HG02973 (cell line): Measurements from ENCODE around the gene STXBP6.

Experiments used
- ATAC-seq: cut with Tn5 transposase; IDR thresholded peaks from one replicate; pipeline ENCODE4 v1.9.1; 2021; ENCODE audit warnings: moderate library complexity; ENCODE audit not compliant: unreplicated experiment

Gene STXBP6

DNA sequence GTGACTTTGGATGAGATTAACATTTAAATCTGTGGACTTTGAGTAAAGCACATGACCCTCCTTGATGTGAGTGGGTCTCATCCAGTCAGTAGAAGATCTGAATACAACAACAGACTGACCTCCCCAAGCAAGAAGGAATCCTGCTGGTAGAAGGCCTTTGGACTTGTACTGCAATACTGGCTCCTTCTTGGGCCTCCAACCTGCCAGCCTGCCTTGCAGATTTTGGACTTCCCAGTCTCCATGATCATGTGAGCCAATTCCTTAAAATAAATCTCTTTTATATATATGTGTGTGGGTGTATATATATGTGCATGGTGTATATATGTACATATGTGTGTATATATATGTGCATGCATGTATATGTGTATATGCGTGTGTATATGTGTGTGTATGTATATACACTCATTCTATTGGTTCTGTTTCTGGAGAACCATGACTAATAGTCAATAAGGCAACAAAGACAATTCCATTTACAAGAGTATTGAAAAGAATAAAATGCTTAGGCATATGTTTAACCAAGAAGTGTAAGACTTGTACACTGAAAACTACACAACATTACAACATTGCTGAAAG, 183.8 kb downstream of the STXBP6 start:
- ATAC-seq = no peak

- ATAC-seq = no peak
These were observed 185.8 kb downstream of the STXBP6 start for GRCh38 chr14:24863968-24864684.

DNA sequence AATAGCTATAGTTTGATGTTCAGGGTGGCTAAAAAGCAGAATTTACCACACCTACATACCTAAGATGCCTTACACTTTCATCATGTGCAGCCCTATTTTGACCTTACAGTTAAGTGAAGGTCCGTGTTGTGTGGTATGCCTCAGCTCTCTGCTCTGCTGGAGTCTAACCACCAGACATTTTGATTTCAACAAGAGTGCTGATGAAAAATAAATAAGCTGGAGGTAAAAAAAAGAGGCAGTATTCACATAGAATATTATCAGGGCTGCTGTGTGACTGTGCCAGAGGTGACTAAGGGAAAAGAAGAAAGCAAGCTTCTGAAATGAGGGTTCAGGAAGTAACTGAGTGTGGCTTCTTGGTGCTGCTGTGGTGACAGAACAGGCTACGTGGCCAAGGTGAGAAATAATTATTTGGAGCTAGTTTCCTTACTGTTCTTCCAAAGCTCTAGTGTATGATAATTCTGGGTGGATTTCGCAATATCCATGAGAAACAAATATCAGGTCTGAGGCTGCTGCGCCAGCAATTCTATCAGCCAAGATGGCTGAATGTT, 188.8 kb downstream of the STXBP6 start:
- no peak for ATAC-seq

GRCh38 chr14:24859559-24859958, 190.4 kb downstream of the STXBP6 start:
- no peak for ATAC-seq

DNA sequence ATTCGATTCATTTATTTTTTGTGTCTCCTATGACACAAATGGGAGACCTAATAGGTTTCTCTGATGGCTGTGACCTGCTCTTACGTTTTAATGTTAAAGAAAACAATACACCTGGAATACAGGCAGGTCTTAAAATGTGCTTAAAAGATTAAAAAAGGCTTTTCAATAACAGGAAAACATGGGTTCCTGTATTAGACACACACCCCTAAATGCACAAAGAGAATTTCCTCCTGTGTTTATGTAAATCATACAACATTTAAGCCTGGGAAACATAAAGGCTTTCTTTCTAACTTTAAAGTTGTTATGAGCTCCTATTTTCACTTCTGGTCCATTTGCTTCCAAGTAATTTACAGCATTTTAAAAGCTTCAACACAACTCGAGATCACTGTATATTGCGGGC, 191.3 kb downstream of the STXBP6 start:
- no peak for ATAC-seq

- no peak for ATAC-seq
These were observed 191.9 kb downstream of the STXBP6 start for GRCh38 chr14:24858052-24858451.

GRCh38 chr14:24857277-24857676, 192.7 kb downstream of the STXBP6 start:
- no peak for ATAC-seq

- ATAC-seq = no peak
These were observed 196.5 kb downstream of the STXBP6 start for GRCh38 chr14:24853446-24853845.

- ATAC-seq = no peak
These were observed 197.5 kb downstream of the STXBP6 start for GRCh38 chr14:24852312-24853060.

DNA sequence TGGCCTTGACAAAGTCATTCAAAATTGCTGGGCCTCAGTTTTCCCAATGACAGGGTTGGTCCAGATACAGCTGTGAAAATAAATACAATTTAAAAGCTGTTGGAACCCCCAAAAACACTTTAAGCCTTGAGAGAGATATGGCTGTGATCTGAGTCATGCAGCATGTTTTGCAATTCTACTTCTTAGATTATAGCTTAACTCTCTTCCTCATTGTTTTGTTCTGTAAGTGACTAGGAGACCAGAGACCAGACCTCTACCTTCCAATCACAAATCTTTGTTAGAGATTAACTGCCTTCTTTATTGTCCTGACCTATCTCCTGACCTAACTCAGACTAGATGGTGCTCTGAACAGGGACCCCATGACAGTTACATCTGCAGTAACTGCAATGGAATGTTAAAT, 198.1 kb downstream of the STXBP6 start:
- no peak for ATAC-seq

DNA sequence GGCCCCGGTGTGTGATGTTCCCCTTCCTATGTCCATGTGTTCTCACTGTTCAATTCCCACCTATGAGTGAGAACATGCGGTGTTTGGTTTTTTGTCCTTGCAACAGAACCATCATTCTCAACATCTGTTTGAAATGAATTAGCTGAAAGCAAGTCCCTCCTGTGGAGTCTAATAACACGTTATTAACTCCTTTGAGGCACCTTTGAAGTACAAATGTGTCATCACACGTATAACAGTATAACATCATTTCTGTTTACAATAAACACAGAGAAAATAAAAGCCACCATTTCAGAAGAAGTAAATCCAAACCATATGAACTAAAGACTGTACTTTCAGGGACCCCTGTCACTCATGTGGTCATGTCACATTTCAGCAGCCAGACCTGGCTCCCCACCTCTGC, 198.5 kb downstream of the STXBP6 start:
- ATAC-seq = no peak

- no peak for ATAC-seq
These were observed 199.9 kb downstream of the STXBP6 start for GRCh38 chr14:24850072-24850471.

GRCh38 chr14:24849471-24849870, 200.5 kb downstream of the STXBP6 start:
- no peak for ATAC-seq

DNA sequence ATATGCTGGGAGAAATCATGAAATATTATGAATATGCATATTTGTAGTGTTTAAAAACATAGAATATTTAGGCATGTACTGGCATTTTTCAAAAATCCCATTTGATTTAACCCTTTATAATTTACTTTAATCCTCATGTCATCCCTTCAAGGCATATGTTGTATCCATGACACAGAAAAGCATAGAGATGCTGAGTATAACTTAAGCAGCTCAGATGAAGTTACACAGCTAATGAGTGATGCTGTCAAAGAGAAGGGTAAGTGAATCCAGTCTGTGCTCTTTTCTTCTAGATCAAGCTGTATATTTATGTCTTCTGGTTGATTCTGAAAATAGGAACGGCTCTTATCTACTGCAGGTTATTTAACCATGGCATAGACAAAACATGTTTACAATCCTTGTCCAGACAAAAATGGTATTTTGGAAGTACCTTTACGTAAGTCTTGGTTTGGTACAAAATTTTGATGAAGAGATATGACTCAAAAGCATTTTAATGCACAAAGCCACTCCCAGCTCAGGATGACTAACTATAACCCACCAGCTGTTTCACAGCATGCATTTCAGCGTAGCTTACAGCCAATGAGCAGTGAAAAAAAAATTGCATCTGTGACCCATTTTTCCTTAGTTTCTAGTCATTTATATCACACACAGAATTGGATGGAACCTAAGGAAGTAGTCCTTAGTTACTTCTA, 201.7 kb downstream of the STXBP6 start:
- no peak for ATAC-seq

GRCh38 chr14:24847568-24848095, 202.3 kb downstream of the STXBP6 start:
- no peak for ATAC-seq

GRCh38 chr14:24846261-24846660, 203.7 kb downstream of the STXBP6 start:
- no peak for ATAC-seq

DNA sequence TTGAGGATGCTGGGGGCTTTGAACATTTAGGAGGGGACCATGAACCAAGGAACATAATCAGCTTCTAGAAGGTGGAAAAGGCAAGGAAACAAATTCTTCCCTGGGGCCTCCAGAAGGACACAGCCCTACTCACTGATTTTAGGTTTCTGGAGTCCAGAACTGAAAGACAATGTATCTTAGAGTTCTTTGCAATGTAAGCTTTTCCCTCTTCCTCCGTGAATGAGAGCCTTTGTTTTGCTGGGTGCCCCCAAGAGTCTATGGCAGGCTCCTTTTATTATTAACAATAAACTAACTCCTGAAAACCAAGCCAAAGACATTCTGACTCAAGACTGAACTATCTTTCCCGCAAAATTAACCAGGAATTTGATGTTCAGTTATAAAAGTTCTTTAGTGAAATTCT, 204.1 kb downstream of the STXBP6 start:
- ATAC-seq = no peak

DNA sequence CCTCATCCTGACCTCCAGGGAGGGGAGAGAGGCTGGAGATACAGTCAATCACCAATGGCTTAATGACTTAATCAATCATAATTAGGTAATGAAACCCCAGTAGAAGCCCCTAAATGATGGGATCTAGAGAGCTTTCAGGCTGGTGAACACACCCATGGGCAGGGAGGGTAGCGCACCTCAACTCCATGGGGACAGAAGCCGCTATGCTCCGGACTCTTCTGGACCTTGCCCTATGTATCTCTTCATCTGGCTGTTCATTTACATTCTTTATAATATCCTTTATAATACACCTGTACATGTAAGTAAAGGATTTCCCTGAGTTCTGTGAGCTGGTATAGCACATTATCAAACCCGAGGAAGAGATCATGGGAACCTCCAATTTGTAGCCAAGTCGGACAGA, 205.9 kb downstream of the STXBP6 start:
- ATAC-seq = no peak

DNA sequence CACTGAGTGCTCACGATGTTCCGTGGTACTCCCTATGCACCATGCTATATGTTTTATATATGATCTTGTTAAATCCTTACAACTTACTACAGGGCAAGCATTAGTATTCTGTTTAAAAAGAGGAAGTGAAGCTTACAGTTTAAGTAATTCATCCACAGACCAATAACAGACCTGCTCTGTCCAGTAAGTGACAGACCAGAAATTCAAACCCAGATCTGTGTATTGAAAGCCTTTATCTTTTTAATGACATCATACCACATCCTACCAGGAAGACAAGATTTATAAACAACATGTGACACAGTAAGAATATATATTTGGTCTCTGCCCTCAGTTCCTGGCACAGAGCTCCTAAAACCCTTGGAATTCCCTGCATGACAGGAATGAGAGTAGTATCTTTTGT, 206.5 kb downstream of the STXBP6 start:
- ATAC-seq = peak; percentile 77

GRCh38 chr14:24840204-24840893, 209.6 kb downstream of the STXBP6 start:
- no peak for ATAC-seq
